Measurements from ENCODE around the gene TSPAN3. TPM values are rescaled to one million over a fixed set of nuclear protein-coding genes. Genes with fewer than 3 reads are reported as not detected.

Gene TSPAN3
- total RNA-seq, 1 donor from 2014 or later = 533 TPM

- peak; percentile 6 for DNase-seq (ENCODE audit: low read depth)
Measured at GRCh38 chr15:77009646-77010311, 61.1 kb downstream of the TSPAN3 start.

- DNase-seq (ENCODE audit: low read depth) = no peak
Measured at GRCh38 chr15:77009176-77009575, 61.7 kb downstream of the TSPAN3 start.

- DNase-seq (ENCODE audit: low read depth) = no peak
Measured at GRCh38 chr15:77004189-77004588, 66.7 kb downstream of the TSPAN3 start.

- DNase-seq (ENCODE audit: low read depth) = no peak
Measured at GRCh38 chr15:77002954-77003912, 67.7 kb downstream of the TSPAN3 start.

GRCh38 chr15:77002436-77002835 is 68.5 kb downstream of the TSPAN3 start:
- DNase-seq (ENCODE audit: low read depth) = no peak

- DNase-seq (ENCODE audit: low read depth) = no peak
Measured at GRCh38 chr15:77001966-77002365, 68.9 kb downstream of the TSPAN3 start.

GRCh38 chr15:77001351-77001750 is 69.6 kb downstream of the TSPAN3 start:
- DNase-seq (ENCODE audit: low read depth) = no peak

GRCh38 chr15:76999996-77000395 is 70.9 kb downstream of the TSPAN3 start:
- no peak for DNase-seq (ENCODE audit: low read depth)

GRCh38 chr15:76998663-76999285 is 72.1 kb downstream of the TSPAN3 start:
- no peak for DNase-seq (ENCODE audit: low read depth)

- peak; percentile 7 for DNase-seq (ENCODE audit: low read depth)
Measured at GRCh38 chr15:76996526-76997401, 74.1 kb downstream of the TSPAN3 start.

- no peak for DNase-seq (ENCODE audit: low read depth)
Measured at GRCh38 chr15:76996076-76996525, 74.8 kb downstream of the TSPAN3 start.

- DNase-seq (ENCODE audit: low read depth) = no peak
Measured at GRCh38 chr15:76994971-76995945, 75.7 kb downstream of the TSPAN3 start, which contains the start of gene PSTPIP1. TSS of gene PSTPIP1 (plus strand) at chr15:76995126. CDS start at chr15:76995574, 448 bp downstream.

GRCh38 chr15:76994496-76994895 is 76.4 kb downstream of the TSPAN3 start:
- no peak for DNase-seq (ENCODE audit: low read depth)

- no peak for DNase-seq (ENCODE audit: low read depth)
Measured at GRCh38 chr15:76994001-76994400, 76.9 kb downstream of the TSPAN3 start.

GRCh38 chr15:76993114-76993725 is 77.7 kb downstream of the TSPAN3 start:
- DNase-seq (ENCODE audit: low read depth) = no peak

- no peak for DNase-seq (ENCODE audit: low read depth)
Measured at GRCh38 chr15:76991741-76992645, 78.9 kb downstream of the TSPAN3 start.

Data from renal cortical epithelial cell (primary cell).